GM21390 (cell line): ENCODE measurements around the gene TUT1.
A peak's percentile ranks its signal among the peaks of the same experiment; 100 is the strongest.
"Not testable (repeated sequence)": the region's sequence is repeated elsewhere in the genome, so short reads cannot be mapped to it uniquely, and the experiment has no call there.

ENCODE experiments used
- ATAC-seq: cut with Tn5 transposase; IDR thresholded peaks from one replicate; pipeline ENCODE4 v1.9.1; 2021; ENCODE audit not compliant: unreplicated experiment

TUT1 gene

GRCh38 chr11:62579252-62579651, 12.1 kb downstream of the TUT1 start:
- ATAC-seq = no peak

- ATAC-seq = no peak
Observed at GRCh38 chr11:62578541-62578940, 12.8 kb downstream of the TUT1 start.

- ATAC-seq = no peak
Observed at GRCh38 chr11:62577046-62577714, 14.1 kb downstream of the TUT1 start.

GRCh38 chr11:62575837-62576236, 15.5 kb downstream of the TUT1 start:
- no peak for ATAC-seq

GRCh38 chr11:62575156-62575555, 16.2 kb downstream of the TUT1 start:
- no peak for ATAC-seq

GRCh38 chr11:62574363-62575071, 16.8 kb downstream of the TUT1 start:
- ATAC-seq = peak; percentile 20

GRCh38 chr11:62573592-62574362, 17.5 kb downstream of the TUT1 start, which contains the start of gene EEF1G:
Gene EEF1G, minus strand, starts transcription at chr11:62573891. Its CDS starts 49 bp downstream, at chr11:62573842.
- ATAC-seq = peak; percentile 71

GRCh38 chr11:62573006-62573591, 18.2 kb downstream of the TUT1 start:
- no peak for ATAC-seq

- ATAC-seq = no peak
Observed at GRCh38 chr11:62572431-62572830, 18.9 kb downstream of the TUT1 start.

- not testable (repeated sequence) for ATAC-seq
Observed at GRCh38 chr11:62571493-62571892, 19.8 kb downstream of the TUT1 start.

- not testable (repeated sequence) for ATAC-seq
Observed at GRCh38 chr11:62570903-62571302, 20.4 kb downstream of the TUT1 start.

- no peak for ATAC-seq
Observed at GRCh38 chr11:62569611-62570010, 21.7 kb downstream of the TUT1 start.

GRCh38 chr11:62567018-62567633, 24.2 kb downstream of the TUT1 start:
- peak; percentile 53 for ATAC-seq

GRCh38 chr11:62566247-62566646, 25.1 kb downstream of the TUT1 start:
- no peak for ATAC-seq

- no peak for ATAC-seq
Observed at GRCh38 chr11:62565100-62565802, 26.1 kb downstream of the TUT1 start.

GRCh38 chr11:62561677-62562230, 29.6 kb downstream of the TUT1 start:
- ATAC-seq = not testable (repeated sequence)

GRCh38 chr11:62560566-62561103, 30.7 kb downstream of the TUT1 start:
- no peak for ATAC-seq

- ATAC-seq = not testable (repeated sequence)
Observed at GRCh38 chr11:62559626-62560025, 31.7 kb downstream of the TUT1 start.

- ATAC-seq = no peak
Observed at GRCh38 chr11:62559204-62559603, 32.1 kb downstream of the TUT1 start.

- no peak for ATAC-seq
Observed at GRCh38 chr11:62558669-62559068, 32.7 kb downstream of the TUT1 start.
